Inferior parietal cortex (tissue), 1 donor: ENCODE data around the gene MAP3K6.
A peak's percentile ranks its signal among the peaks of the same experiment; 100 is the strongest.
"Not testable (repeated sequence)": the region's sequence is repeated elsewhere in the genome, so short reads cannot be mapped to it uniquely, and the experiment has no call there.

Experiments used
- DNase-seq: peaks from one replicate; pipeline ENCODE4 v3.0.0-alpha.2; 2016; ENCODE audit errors: extremely low spot score

MAP3K6 gene

GRCh38 chr1:27366411-27367159, at the start of gene MAP3K6:
TSS of gene MAP3K6 (minus strand) at chr1:27366961. CDS start at chr1:27366597, 364 bp downstream.
- DNase-seq = peak; percentile 49

GRCh38 chr1:27414091-27414490, 47.3 kb upstream of the MAP3K6 start:
- no peak for DNase-seq

GRCh38 chr1:27413004-27413403, 46.2 kb upstream of the MAP3K6 start:
- DNase-seq = no peak

GRCh38 chr1:27412502-27412901, 45.7 kb upstream of the MAP3K6 start:
- DNase-seq = no peak

GRCh38 chr1:27410709-27411108, 43.9 kb upstream of the MAP3K6 start:
- no peak for DNase-seq

- DNase-seq = no peak
Observed at GRCh38 chr1:27409669-27410068, 42.9 kb upstream of the MAP3K6 start.

GRCh38 chr1:27408151-27408550, 41.4 kb upstream of the MAP3K6 start:
- DNase-seq = no peak

GRCh38 chr1:27406791-27407190, 40.0 kb upstream of the MAP3K6 start:
- DNase-seq = not testable (repeated sequence)

- no peak for DNase-seq
Observed at GRCh38 chr1:27406362-27406680, 39.6 kb upstream of the MAP3K6 start.

GRCh38 chr1:27405598-27406361, 39.0 kb upstream of the MAP3K6 start:
- DNase-seq = not testable (repeated sequence)

GRCh38 chr1:27405074-27405473, 38.3 kb upstream of the MAP3K6 start:
- DNase-seq = no peak

GRCh38 chr1:27403931-27404330, 37.2 kb upstream of the MAP3K6 start:
- DNase-seq = no peak

- DNase-seq = no peak
Observed at GRCh38 chr1:27403065-27403726, 36.4 kb upstream of the MAP3K6 start.

GRCh38 chr1:27402349-27402754, 35.6 kb upstream of the MAP3K6 start:
- DNase-seq = peak; percentile 53

- no peak for DNase-seq
Observed at GRCh38 chr1:27400963-27401341, 34.2 kb upstream of the MAP3K6 start.

- no peak for DNase-seq
Observed at GRCh38 chr1:27400082-27400962, 33.6 kb upstream of the MAP3K6 start.

- no peak for DNase-seq
Observed at GRCh38 chr1:27399251-27400025, 32.7 kb upstream of the MAP3K6 start.

GRCh38 chr1:27398405-27399149, 31.8 kb upstream of the MAP3K6 start:
- no peak for DNase-seq

- no peak for DNase-seq
Observed at GRCh38 chr1:27397749-27398148, 31.0 kb upstream of the MAP3K6 start.

- DNase-seq = no peak
Observed at GRCh38 chr1:27397110-27397509, 30.3 kb upstream of the MAP3K6 start.
